ENCODE measurements around the gene GPC4.

Gene GPC4

DNA sequence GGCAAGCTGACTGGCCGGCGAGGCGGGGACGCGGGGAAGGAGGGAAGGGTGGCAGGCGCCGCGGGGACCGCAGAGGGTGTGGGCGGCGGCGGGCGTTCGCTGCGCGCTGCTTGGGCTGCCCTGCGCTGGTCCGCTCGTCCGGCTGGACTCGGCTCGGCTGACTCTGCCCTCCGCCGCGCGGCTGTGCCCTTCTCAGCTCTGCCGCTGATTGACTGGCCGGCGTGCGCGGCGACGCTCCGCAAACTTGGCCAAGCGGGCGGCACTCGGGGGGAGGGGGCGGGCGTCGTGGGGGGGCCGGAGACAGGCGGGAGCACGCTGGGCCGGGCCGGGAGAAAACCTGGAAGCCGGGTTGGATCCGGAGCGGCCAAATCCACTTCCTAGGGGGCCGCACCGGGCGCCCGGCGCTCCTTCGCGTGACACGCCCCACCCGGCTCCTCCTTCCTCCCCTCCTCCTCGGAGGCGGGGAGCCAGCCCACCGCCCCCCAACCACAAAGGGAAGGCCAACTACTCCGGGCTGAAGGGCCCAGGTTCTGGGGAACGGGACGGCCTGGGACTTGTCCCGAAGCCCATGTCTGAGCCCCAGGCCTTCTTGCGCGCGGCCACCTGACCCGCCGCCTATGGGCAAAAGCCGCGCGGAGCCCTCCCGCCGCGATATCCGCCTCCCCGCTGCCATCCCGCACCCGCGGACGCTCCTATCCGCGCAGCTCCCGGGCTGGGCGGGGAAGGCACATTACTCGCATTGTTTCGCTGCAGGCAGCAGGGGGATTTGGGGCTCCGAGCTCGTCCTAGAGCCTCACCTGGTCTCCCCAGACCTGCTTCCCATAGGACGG lies at the start of gene GPC4:
Gene GPC4, minus strand, starts transcription at position 214 of the 830 bp plus-strand sequence. CDS start 524 bp downstream, outside the sequence.
- DNase-seq: no peak

GRCh38 chrX:133461231-133461630 lies 45.9 kb upstream of the GPC4 start:
- DNase-seq: no peak

DNA sequence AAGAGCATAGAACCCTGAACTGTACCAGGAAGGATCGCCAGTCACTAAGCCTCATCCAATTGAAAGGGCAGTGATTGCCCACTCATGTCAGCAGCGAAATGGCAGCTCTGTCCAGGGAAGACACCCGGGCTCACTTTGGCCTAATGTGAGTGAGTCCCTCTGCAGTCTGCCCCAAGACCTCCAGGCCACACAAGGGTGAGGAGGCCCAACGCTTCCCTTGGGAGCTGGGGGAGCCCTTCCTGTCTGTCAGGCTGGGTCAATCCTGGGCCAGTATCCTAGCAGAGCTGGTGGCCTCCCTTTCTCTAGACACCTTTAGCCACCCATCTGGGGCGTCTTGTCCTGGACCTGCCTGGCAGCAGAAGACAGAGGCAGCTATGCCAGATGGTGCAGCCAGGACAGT lies 39.6 kb upstream of the GPC4 start:
- DNase-seq: no peak

GRCh38 chrX:133454491-133454914 lies 39.2 kb upstream of the GPC4 start:
- no peak for DNase-seq

DNA sequence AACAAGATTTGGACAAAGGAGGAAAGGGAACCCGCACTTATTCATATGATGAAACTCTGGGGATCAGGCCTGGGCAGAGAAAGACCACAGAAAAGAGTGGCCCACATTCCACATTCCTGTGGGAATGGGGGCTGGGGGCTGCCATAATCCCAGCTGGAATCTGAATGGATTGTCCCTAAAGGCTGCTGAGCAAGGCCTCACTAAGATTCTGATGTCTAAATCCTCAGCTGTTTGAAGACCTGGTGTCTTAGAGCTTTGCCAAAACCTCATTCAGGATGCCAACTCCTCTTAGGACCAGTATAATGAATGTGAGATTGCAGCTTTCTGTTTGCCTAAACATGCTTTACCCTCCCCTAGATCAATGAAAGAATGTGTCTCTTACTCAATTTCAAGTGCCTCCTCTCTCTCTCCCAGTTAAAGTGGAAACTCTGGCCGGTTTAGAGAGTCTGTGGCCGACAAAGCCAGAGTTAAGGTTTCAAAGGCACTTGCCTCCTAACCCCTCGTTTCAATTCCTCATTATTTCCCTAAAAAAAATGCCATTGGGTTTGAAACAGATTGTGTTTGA lies 33.3 kb upstream of the GPC4 start:
- no peak for DNase-seq

DNA sequence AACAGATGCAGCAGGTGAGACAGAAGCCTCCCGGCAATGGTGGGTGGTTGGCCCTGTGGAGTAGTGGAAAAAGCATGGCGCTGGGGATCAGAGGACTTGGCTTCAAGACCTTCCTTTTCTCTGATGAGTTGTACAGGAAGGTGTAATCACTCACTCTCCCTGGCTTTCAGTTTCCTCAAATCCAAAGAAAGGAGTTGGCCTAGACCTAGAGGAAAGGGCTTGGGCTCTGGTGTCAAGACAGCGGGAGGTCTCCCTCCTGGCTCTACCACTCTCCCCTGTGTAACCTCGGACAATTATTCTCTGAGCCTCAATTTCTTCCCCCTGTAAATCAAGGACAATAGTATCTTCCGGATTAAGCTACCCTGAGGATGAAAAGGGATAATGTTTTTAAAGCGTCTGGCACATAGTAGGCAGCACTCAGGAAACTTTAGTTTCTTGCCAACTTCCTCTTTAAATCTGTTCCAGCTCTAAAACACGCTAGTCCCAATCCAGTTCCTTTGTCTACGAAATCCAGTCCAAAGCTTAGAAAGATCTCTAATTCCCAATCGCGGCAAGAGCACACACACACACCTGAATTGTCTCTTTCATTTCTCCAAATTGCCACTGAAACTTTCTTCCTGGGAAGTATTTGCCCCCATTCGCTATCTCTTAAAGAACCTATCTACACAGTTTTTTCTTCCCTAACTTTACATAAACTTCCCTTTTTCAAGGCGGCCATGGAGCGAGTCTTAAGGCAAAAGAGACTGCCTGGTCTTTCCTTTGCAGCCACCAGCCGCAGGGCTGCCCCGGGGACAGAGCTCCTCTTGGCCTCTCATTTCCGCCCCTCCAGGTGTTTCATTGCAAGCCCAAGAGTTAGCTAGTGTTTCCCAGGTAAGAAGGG lies 29.9 kb upstream of the GPC4 start:
- DNase-seq: no peak

GRCh38 chrX:133444196-133444595 lies 28.9 kb upstream of the GPC4 start:
- DNase-seq: no peak

- DNase-seq: no peak
Measured at GRCh38 chrX:133440797-133441163, 25.5 kb upstream of the GPC4 start.

DNA sequence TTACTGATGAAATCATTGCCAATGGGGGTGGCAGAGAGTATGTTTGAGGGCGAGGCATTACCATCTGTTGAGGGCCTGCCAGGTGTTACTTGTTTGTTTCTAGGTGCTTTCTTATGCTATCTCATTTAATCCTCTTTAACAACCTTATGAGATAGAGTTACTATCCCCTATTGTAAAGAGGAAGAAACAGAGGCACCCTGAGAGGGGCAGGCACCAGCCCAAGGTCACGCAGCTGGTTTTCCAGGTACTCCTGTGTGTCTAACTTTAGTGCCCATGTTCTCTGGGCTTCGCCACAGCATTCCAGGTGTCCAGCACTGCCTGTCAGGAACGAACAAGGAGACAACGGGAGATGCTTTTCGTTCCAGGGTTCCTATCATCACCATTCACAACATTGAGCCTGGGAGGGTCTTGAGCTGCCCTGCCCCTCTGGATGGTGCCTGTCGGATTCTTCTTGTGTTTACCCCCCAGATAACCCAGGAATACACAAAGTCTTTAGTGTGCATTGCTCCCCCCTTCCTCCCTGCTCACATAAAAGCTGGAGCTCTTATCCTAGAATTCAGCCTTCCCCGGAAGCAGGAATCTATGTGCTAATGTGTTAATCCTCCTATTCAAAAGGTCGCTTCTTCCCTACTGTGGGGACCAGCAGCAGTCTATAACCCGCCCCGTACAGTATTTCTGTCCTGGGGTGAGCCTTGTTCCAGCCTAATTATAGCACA lies 24.9 kb upstream of the GPC4 start:
- DNase-seq: no peak

GRCh38 chrX:133437766-133438165 lies 22.5 kb upstream of the GPC4 start:
- DNase-seq: no peak

- no peak for DNase-seq
Measured at GRCh38 chrX:133437356-133437755, 22.1 kb upstream of the GPC4 start.

DNA sequence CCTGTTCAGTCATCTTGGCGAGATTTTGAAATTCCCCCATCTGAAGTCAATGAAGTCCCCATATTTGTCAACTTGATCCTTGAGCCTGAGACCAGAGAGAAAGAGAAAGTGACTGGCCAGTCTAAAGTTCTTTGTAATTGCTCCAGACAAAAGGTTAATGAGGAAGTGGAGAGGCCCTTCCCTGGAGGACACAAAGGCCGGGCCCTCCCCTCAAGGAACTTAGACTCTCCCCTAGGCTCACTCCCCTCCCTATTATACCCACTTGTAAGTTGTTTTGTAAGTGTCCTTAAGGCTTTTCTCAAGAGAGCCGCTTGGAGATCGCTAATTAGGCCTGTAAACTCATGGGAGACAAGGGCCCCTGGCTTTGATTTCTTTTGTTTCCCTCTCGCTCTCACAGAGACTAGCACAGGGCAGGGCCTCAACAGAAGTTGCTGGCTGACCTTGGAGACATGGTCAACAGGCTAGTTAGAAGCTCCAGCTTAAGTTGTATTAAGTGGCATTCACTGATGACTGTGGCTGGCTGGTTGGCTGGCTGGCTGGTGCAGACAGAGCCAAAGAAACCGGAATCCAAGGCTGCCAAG lies 20.3 kb upstream of the GPC4 start:
- no peak for DNase-seq

GRCh38 chrX:133434197-133434820 lies 19.0 kb upstream of the GPC4 start:
- DNase-seq: no peak

DNA sequence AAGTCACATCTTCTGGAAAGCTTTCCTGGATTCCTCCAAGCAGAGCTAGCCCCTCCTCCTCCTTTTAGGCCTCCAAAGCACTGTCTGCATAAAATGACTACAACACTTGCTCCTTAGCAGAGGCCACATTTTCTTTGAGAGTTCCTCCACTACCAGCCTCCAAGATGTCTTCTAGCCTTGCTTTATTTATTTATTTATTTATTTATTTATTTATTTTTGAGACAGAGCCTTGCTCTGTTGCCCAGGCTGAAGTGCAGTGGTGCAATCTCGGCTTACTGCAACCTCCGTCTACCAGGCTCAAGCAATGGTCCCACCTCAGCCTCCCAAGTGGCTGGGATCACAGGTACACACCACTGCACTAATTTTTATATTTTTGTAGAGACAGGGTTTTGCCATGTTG lies 4.6 kb upstream of the GPC4 start:
- no peak for DNase-seq

DNA sequence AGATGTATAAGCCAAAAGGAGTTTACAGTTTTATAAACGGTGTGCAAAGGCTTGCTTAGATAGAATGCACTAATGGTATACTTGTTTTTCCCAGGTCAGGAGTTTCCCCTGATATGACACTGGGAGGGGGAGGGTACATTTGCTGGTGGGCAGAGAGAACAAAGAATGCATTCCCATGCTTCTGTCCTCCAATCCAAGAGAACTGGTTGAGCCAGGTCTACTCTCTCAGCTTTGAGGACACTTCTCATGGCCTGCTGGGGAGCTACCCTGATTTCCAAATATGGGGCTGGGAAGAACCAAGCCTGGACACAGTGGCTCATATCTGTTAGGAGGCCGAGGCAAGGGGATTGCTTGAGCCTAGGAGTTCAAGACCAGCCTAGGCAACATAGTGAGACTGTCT lies 3.3 kb upstream of the GPC4 start:
- no peak for DNase-seq

GRCh38 chrX:133417364-133417763 lies 2.1 kb upstream of the GPC4 start:
- DNase-seq: no peak

DNA sequence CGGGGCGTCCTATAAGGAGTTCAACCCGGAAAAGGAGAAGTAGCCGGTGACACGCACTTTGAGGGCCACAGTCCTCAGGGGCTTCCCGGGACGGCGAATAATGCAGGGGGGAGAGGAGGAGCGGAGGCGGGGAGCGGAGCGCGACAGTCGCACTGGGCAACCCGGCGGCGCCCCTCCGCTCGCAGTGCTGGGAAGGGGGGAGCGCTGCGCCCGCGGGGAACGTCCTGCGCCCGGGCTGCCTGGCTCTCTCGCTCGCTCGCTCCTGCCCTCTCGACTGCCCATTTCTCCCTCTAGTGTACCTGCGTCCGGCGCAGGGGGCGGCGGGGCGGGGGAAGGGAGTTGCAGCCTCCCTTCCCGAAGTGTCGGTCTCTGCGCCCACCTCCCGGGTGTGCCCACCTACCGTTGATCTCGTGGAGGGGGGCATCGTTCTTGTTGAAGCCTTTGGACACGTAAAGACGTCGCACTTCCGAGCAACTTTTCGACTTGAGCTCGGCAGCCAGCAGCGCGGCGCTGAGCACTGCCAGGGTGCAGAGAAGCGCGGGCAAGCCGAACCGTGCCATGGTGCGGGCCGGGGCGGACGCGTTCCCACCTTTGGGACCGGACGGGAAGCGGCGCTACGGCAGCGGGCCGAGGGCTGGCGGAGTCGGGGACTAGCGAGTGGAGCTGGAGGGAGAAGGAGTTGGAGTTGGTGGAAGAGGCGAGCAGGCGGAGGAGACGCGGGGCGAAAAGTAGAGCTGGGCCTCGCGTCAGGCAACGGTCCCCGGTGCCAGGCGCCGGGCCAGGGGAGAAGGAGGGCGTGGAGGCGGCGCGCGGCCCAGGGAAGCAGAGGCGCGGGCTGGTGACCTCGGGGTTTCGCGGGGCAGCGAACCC lies 648 bp downstream of the GPC4 start:
- no peak for DNase-seq

DNA sequence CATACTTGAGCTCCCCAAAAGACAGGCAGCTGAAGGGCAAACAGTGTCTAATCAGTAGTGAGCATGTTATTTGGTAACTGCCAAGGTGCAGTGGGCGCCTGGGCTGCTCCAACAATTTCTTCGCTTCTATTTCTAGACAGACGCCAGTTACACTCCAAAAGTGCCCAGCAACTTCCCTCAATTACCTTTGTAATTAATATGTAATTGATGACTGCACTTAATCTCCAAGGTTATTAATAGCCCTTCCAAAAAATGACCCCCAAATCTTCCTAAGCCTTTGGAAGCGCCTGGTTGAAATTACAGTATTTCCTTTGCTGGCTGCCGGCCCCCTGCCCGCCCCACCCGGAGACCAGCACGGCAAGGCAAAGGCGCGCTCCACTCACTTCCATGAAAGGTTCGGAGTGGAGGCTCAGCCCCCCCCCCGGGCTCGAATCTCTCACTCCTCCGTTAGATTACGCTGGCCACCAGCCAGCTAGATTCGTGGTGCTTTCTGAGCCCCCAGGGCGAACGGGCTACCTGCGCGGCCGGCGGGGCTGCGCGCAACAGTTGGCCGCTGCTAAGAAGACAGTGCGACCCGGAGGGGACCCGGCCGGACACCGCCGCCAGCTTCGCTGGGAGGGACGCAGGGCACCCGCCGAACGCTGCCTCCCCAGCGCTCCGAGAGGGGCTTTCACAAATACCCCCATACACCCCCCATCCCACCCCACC lies 1.9 kb downstream of the GPC4 start:
- no peak for DNase-seq

DNA sequence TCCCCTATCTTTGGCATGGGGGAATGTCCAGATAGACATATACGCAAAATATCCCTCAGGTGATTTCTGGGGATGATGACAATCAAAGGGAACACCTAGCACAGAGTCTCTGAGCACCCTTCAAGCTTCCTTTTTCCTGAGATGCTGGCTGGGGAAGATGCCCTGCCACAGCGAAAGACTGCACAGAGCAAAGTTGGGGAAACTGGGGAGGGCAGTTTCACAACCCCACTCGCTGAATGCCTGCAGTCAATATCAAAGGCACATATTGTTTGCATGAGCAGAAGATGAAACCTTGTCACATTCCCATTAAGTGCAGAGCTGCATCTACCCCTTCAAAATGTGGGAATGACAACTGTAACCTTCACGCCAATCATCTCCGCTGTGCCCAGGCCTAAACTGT lies 2.6 kb downstream of the GPC4 start:
- no peak for DNase-seq

- no peak for DNase-seq
Measured at GRCh38 chrX:133412246-133412645, 3.0 kb downstream of the GPC4 start.

DNA sequence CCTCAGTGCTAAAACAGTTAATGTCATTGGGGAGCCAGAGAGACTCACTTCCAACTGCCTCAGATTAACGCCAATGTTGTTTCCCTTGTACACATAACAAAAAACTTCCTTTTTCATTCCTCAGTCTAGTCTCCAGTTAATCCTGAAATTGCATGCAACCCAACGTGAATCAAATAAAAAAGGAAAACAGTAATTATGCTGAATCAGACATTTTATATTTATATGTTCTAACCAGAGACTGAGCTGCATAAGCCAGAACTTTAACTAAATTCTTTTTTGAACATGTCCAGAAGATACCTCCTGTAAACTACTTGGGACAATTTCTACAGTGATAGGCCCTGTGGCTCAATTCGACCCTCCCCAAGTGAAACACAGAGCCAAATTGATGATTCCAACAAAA lies 4.7 kb downstream of the GPC4 start:
- DNase-seq: no peak

Data from activated CD4-positive, CD25-positive, alpha-beta regulatory T cell treated with anti-CD3 and anti-CD28 coated beads, Interleukin-2, amount 50 U/mL, for 72 hours (primary cell).